DMS53 treated with DMSO at 0.1 percent for 48 hours (cell line): ENCODE results near the gene CNTN5.
"Not testable (repeated sequence)": the region's sequence is repeated elsewhere in the genome, so short reads cannot be mapped to it uniquely, and the experiment has no call there.

Experiments used
- DNase-seq: peaks from one replicate; lab custom pipeline; 2025; ENCODE audit not compliant: unreplicated experiment; lab: John Stamatoyannopoulos, UW

The CNTN5 gene

DNA sequence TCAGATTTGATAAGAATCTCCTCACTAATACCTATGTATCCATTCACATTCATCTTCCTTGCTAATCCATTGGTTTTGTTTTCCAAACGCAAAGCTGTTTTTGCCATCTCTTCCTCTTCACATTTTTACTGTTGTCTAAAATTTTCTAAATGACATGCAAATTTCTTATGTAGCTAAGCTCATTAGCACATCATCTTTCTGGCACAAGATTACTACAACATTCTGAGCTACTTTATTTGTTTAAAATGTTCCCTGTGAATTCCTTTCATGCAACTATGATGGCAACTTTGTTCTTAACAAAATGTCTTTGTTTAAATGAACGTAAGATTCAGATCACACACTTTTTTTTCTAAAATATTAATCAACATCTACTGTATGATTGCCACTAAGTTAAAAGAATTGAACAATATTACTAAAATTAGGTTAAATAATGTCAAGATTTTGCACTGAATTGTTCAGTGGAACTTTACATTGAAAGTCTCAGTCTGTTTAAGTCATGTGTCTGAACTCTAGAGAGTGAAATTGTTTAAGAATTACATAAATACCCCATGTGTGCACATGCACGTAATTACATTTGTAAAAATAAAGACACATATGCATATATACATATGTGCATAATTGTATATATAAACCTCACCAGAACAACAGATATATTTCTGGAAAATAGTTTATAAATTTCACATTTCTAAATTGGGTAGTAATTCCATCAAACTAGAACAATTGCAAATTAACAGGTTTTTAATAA is 688.4 kb downstream of the CNTN5 start:
- no peak for DNase-seq

DNA sequence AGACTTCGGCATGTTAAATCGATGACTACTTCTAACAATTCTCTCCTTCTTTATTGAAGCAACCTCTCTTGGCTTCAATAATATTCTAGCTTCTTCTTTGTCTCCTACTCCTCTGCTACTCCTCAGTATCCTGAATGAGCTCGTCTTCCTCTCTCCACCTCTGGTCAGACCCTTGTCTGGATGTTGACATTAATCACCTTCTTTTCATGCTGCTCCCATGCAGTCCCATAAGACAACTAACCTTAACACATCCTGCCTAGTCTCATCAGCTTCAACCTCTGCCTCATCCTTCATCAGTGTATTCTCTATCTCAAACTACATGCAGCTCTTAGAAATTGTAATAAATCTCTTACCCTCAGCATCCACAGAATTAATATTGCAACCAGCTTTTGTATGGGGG is 695.6 kb downstream of the CNTN5 start:
- DNase-seq = no peak

DNA sequence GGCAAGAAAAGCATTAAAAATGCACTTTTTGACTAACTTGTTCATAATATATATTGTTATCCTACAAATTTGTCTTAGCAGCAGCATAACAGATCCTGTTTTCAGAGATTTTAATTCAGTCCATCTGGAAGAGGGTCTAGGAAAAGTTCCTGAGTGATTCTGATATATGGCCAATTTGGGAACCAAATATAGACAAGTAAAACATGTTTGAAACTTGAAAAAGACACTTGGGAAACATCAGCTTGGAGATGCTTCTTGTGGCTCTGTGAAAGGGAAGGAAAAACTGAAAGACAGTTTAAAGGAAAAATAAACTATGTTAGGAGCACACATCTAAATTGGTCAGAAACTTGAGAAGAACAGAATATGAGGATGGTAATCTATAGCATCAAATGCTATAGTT is 697.5 kb downstream of the CNTN5 start:
- no peak for DNase-seq

DNA sequence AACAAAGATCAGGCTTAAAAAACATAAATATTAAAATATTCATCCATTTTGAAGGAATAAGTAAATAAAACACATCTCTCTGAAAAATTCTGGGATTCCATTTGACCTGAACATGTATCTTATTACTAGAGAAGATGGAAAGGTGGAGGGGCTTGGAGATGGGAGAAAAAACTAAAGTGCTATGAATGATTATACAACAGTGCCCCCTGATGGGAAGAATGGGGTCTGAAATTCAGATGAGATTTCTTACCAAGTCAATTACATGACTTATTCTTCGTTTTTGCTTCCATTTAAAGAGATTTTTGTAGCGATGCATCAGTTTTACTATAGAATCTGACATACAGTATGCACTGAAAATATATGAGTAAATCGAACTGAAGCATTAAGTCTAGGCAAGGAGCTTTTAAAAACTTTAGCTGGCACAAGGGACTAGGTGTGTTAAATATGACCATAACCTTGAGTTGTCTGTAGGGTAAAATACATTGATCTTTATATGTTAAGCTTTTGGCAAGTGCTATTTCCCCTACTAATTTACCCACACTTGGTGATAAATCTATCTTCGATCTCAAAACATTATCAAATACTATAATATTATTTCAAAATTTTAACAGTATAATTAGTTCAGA is 718.8 kb downstream of the CNTN5 start:
- DNase-seq = peak; percentile 70

DNA sequence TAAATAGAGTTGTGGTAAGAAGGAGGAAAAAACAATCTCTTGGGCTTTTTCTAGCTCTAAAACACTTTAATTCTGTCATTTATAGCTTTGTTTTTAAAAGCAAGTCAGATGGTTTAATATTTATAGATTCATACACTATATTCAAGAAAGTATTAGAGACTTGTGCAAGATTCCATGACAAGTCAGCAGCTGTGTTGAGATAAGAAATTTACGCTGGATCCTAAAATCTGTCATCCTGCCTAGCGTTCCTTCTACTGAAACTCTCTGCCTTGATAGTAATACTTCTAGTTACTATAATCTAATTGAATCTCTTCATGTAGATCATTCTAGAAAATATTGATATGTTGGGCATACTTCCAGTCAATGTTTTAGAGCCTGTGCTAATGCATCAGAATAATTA is 721.8 kb downstream of the CNTN5 start:
- no peak for DNase-seq

DNA sequence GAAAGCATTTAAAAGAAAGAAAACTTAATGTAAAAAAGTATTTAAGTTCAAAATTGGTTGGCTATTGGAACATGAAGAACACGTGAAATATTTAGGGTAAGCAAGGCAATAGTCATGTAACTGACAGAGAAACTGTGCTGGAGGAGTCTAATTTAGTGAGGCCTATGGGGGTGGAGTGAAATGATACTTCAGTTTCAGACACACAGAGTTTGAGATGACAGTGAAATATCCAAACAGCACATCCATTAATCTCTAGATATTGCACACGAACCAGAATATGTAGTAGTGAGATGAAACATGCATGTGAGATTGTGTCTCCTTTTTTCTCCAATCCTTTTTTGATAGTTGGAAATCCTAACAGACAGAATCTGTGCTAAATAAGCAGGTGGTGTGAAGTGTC is 739.0 kb downstream of the CNTN5 start:
- no peak for DNase-seq

DNA sequence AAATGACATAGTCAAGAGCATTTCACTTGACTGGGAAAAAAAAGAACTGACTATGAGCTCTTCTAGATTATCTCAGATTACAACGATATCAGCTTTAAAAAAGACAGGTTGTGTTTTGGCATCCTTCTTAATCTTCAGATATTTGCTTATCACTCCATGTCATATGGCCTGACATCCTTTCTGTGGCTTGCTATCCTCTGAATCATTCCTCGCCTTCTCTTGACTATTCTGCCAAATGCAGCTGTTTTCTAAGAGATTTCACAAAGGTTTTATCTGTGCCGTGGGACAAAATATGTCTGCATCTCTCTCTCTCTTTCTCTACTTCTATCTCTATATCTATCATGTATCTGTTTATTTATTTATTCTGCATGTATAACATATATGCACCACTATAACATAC is 746.1 kb downstream of the CNTN5 start:
- DNase-seq = no peak

DNA sequence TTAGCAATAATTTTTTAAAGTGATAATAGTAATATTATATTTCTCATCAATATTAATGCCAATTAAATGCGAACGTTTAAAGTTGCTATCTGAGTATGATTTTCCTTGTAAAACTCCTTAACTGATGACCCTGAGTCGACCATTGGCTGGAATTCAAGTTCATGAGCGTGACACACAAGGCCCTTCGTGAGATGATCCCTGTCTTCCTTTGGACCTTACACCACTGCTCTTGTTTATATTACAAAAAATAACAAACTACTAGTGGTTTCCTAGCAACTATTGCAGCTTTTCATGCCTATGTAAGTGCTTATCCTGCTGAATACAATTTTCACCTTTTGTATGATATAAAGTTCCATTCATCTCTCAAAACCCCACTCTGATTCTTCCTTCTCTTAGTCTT is 752.9 kb downstream of the CNTN5 start:
- DNase-seq = peak; percentile 41

DNA sequence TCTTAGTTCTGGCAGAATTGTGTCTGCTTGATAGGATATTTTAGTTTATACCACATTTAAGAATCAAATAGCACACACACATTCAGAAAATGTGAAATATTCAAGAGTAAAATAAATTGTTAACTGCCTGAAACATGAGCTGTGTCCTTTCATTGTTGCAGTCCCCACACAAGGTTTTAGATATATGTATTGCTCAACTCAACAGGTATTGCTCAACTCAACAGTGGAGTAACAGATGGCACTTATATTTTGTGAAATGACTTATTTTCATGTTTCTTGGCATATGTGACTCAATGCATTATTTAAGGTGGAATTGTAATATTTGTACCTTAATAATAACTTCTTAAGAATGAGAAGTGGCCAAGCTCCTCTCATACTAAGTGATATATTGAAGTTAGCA is 760.3 kb downstream of the CNTN5 start:
- no peak for DNase-seq

DNA sequence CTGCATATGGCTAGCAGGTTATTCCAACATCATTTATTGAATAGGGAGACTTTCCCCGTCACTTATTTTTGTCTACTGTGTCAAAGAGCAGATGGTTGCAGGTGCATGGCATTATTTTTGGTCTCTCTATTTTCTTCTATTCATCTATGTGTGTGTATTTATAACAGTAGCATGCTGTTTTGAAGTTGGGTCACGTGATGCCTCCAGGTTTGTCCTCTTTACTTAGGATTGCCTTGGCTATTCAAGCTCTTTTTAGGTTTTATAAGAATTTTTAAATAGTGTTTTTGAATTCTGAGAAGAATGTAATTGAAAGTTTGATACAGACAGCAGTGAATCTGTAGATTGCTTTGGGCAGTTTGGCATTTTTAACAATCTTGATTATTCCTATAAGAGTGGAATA is 770.6 kb downstream of the CNTN5 start:
- no peak for DNase-seq

DNA sequence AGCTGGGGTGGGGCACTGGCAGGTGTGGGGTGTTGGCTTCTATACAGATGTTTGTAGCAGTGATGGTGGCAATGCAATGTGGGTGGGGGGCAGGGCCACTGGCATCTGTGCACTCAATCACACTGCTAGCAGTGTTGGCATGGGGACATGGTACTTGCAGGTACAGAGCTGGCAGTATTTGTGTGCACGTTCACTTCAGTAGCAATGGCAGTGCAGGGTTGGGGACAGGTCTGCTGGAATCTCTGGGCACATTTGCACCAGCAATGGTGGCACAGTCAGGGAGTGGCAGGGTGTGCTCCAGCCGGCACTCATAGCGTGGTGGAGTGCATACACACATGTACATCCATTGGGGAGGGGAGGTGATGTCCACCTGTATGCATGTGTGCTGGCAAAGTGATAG is 775.2 kb downstream of the CNTN5 start:
- no peak for DNase-seq

DNA sequence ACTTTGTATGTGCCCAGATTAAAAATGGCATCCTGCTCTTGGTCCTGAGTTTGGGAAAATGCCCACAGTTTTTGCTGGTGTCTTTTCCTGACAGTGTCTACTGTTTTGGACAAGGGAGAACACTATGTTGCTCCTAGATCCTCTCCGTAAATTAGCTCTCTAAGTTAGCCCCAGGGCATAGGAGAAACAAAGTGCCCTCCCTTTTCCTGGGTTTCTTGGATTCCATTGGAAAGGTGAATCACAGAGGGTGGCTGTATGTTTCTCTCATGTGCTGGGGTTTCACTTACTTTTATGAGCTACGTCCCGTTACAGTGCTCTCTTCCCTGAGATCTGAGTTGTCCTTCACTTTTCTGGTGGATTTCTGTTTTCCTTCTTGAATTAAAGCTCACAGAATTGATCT is 782.8 kb downstream of the CNTN5 start:
- no peak for DNase-seq

DNA sequence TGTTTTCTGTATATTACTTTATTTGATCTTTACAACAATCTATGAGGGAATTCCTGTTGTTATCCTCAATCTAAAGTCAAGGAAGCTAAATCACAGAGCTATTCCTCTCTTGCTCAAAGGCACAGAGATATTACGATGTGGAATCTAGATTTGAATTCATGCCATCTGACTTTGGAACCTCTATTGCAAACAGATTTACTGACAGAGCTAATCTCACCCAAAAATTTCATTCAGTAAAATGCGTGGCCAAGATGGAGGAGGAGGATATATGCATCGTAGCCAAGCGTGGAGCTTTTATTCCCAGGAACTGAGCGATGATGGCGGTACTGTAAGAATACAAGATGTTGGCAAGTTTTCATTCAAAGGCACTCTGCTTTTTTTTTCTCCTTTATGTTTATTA is 791.8 kb downstream of the CNTN5 start:
- DNase-seq = no peak

DNA sequence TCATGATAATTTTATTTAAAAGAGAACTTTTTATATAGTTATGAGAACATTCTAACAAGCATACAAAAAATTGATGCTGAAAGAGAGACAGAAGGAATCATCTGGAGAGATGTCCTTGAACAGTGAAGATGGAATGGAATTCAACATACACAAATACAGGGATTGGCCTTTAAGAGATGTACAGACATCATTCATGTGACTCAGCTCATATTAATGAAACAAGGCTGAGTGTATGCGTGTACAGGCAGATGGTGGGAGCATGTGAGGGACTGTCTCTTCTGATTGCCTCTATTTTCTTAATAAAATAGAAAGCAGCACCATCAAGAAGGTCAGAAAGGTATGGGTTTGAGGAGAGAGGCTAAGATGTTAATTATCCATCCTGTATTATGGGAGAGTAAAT is 793.3 kb downstream of the CNTN5 start:
- DNase-seq = no peak

DNA sequence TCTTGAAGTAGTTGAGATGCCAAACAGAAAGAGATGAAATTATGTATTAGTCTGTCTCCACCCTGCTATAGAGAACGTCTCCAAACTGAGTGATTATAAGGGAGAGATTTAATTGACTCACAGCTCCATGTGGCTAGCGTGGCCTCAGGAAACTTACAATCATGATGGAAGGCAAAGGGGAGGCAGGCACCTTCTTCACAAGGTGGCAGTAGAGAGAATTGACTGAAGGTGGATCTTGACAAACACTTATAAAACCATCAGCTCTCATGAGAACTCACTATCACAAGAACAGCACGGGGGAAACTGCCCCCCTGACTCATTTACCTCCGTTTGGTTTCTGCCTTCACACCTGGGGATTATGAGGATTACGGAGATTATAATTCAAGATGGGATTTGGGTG is 794.0 kb downstream of the CNTN5 start:
- DNase-seq = no peak

DNA sequence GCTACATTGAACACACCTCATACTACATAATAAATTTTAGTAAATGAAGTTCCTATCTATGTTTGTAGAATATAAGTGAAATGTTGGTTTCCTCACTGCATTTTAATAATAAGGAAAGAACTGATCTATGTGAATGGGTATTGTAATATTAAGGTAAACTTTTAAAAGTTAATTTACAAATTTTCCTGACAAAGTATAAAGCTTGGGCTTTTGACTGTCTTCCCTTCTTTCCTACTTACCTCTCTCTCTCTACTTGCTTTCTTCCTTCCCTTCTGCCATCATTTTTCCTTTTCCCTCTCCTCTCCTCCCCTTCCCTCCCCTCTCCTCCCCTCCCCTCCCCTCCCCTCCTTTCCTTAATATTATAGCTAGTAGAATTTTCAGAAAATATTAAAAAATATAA is 798.2 kb downstream of the CNTN5 start:
- DNase-seq = no peak

DNA sequence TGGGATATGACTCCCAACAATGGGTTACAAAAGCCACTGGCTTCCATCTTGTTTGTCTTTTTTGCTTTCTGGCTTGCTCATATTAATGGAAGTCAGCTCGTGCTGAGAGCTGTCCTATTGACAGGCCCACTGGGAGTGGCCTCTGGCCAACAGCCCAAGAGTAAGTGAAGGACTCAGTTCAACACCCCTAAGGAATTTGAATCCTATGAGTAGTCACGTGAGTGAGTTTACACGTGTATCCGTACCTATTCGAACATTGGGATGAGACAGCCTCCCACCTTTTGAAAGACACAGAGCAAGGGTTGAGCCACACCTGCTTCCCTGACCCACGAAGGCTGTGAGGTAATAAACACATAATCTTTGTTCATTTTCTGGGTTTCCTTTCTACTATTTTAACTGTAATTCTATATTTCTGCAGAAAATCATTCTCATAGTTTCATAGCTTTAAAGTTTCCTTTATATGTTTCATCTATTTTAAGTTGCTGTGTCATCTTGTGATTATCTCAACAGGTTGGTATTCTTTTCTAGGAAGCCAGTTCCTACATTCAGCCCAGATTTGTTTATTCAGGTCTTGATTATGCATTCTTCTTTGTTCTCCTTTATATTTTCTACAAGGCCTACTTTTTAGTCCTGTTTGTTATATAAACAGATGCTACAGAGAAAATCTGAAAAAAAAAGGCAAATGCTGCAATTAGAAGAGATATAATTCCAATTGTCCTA is 802.3 kb downstream of the CNTN5 start:
- DNase-seq = no peak

DNA sequence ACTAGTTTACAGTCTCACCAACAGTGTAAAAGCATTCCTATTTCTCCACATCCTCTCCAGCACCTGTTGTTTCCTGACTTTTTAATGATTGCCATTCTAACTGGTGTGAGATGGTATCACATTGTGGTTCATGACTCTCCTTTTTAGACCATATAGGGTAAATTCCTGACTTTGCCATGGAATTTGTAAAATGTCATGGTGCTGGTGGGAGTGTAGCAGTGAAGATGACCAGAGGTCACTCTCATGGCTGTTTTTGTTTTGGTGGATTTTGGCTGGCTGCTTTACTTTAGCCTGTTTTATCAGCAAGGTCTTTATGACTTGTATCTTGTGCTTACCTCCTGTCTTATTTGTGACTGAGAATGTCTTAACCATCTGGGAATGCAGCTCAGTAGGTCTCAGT is 816.0 kb downstream of the CNTN5 start:
- not testable (repeated sequence) for DNase-seq

DNA sequence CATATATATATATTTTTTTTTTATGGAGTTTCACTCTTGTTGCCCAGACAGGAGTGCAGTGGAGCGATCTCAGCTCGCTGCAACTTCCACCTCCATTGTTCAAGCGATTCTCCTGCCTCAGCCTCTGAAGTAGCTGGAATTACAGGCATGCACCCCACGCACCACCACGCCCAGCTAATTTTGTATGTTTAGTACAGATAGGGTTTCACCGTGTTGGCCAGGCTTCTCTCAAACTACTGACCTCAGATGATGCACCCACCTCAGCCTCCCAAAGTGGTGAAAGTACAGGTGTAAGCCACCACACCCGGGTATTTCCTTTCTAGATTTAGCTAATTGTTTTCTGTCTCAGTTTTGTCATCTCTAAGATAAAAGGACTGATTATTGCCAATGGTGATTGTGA is 821.1 kb downstream of the CNTN5 start:
- no peak for DNase-seq

DNA sequence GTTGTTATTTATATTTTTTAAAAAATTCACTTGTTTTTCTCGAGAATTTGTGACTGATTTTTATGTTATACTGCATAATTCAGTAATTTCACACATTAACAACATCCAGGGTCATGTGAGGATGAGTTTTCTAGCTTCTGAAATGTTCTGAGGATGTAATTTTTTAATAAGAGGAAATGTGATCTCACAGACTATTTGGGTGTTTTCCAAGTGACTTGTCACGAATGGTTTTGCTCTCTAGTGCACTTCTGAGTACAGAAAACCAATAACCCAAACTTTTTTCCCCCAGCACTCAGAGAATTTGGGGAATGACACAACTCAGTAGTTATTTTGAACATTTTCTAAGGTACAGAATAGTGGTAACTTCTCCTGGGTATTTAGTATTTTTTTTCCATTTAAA is 845.2 kb downstream of the CNTN5 start:
- DNase-seq = no peak

DNA sequence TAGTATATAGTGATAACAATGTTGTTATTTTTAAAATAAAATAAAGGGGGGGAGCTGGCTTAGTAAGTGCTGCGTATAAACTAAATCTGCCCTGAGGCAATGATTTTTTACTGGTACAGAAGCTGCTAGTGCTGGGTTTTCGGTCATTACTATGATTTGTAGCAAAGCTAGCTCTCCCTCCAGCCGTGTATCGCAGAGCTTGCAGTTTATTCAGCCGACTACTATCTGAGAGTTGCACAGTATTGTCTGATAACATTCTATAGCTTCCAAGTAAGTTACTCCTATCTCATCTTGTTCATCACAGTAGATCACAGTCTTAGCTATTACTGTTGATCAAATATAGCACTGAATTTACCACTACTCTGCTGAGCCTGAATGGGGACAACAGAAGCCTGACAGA is 860.9 kb downstream of the CNTN5 start:
- DNase-seq = no peak

DNA sequence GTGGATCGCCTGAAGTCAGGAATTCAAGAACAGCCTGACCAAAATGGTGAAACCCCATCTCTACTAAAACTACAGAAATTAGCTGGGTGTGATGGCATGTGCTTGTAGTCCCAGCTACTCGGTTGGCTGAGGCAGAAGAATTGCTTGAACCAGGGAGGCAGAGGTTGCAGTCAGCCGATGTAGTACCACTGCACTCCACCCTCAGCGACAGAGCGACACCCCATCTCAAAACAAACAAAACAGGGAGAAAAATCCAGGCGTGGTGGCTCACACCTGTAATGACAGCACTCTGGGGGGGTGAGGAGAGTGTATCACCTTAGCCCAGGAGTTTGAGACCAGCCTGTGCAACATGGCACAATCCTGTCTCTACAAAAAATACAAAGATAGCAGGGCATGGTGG is 864.0 kb downstream of the CNTN5 start:
- DNase-seq = no peak
